Measurements from ENCODE around the gene PPEF1.
"Not testable (repeated sequence)": the region's sequence is repeated elsewhere in the genome, so short reads cannot be mapped to it uniquely, and the experiment has no call there.

Gene PPEF1

GRCh38 chrX:18757956-18758932 is 50.8 kb downstream of the PPEF1 start:
- H3K4me3 ChIP-seq (ENCODE audit: low read length): no peak overlapping the region
- no peak for DNase-seq (ENCODE audit: low read depth)
- no peak for TF ChIP-seq CTCF (conservative IDR thresholded peaks at IDR 0.05; ENCODE audit: low read length)

GRCh38 chrX:18761750-18762149 is 54.3 kb downstream of the PPEF1 start:
- DNase-seq (ENCODE audit: low read depth): no peak
- TF ChIP-seq CTCF (conservative IDR thresholded peaks at IDR 0.05; ENCODE audit: low read length): no peak
- H3K4me3 ChIP-seq (ENCODE audit: low read length): no peak overlapping the region

- not testable (repeated sequence) for H3K4me3 ChIP-seq (ENCODE audit: low read length); DNase-seq (ENCODE audit: low read depth)
These were observed 55.7 kb downstream of the PPEF1 start for GRCh38 chrX:18763106-18763505.

- no peak overlapping the region for H3K4me3 ChIP-seq (ENCODE audit: low read length)
- TF ChIP-seq CTCF (conservative IDR thresholded peaks at IDR 0.05; ENCODE audit: low read length): no peak
- no peak for DNase-seq (ENCODE audit: low read depth)
These were observed 61.9 kb downstream of the PPEF1 start for GRCh38 chrX:18769364-18769763.

- no peak overlapping the region for H3K4me3 ChIP-seq (ENCODE audit: low read length)
- DNase-seq (ENCODE audit: low read depth): no peak
- TF ChIP-seq CTCF (conservative IDR thresholded peaks at IDR 0.05; ENCODE audit: low read length): no peak
These were observed 62.5 kb downstream of the PPEF1 start for GRCh38 chrX:18769812-18770573.

GRCh38 chrX:18789916-18790315 is 82.5 kb downstream of the PPEF1 start:
- TF ChIP-seq CTCF (conservative IDR thresholded peaks at IDR 0.05; ENCODE audit: low read length): no peak
- no peak overlapping the region for H3K4me3 ChIP-seq (ENCODE audit: low read length)
- DNase-seq (ENCODE audit: low read depth): no peak

- TF ChIP-seq CTCF (conservative IDR thresholded peaks at IDR 0.05; ENCODE audit: low read length): no peak
- H3K4me3 ChIP-seq (ENCODE audit: low read length): no peak overlapping the region
- no peak for DNase-seq (ENCODE audit: low read depth)
These were observed 85.4 kb downstream of the PPEF1 start for GRCh38 chrX:18792828-18793227.

Data from AG10803 (cell line).